Tibial nerve (tissue), 4 donors: ENCODE measurements around the gene CEP85L. TPM values are rescaled to one million over a fixed set of nuclear protein-coding genes. Genes with fewer than 3 reads are reported as not detected.
A peak's percentile ranks its signal among the peaks of the same experiment; 100 is the strongest.

Experiments used
- DNase-seq, 2 donors: peaks; one replicate each; pipeline ENCODE4 v3.0.0-alpha.2; 2019; ENCODE audit warnings: low spot score in 2 of 2
- H3K27ac ChIP-seq, 4 donors: fragments of 200-600 bp; sonication (generic) in 3 of 4; one replicate each; pipeline ENCODE4 v1.5.1; 2017 to 2019; ENCODE audit warnings: mild to moderate bottlenecking in 1 of 4
- H3K27me3 ChIP-seq, 2 donors: fragments of 200-600 bp; sonication (generic) in 1 of 2; one replicate each; pipeline versions ENCODE4 v1.5.1 to v1.6.0; 2017 to 2019
- H3K36me3 ChIP-seq, 3 donors: fragments of 200-600 bp; sonication (generic); one replicate each; pipeline ENCODE4 v1.5.1; 2018 to 2019
- H3K4me1 ChIP-seq, 4 donors: fragments of 200-600 bp; sonication (generic) in 3 of 4; one replicate each; pipeline ENCODE4 v1.5.1; 2017 to 2019
- H3K4me3 ChIP-seq, 4 donors: fragments of 200-600 bp; sonication (generic) in 3 of 4; one replicate each; pipeline ENCODE4 v1.5.1; 2017 to 2019; ENCODE audit warnings: mild to moderate bottlenecking in 1 of 4, moderate library complexity in 1 of 4
- H3K9me3 ChIP-seq, 4 donors: fragments of 200-600 bp; sonication (generic) in 3 of 4; one replicate each; pipeline ENCODE4 v1.5.1; 2017 to 2019
- EP300 ChIP-seq, 2 donors: sonication (generic); formaldehyde crosslinking; IDR thresholded peaks; one replicate each; pipeline ENCODE4 v1.6.1; 2017; ENCODE audit warnings: antibody characterized with exemption in 2 of 2, mild to moderate bottlenecking in 1 of 2
- POLR2A ChIP-seq, 2 donors: fragments of 450-650 bp; IDR thresholded peaks; one replicate each; pipeline ENCODE4 v1.6.1; 2017; ENCODE audit warnings: antibody characterized with exemption in 2 of 2, mild to moderate bottlenecking in 2 of 2, moderate library complexity in 2 of 2
- WGBS, 2 donors: methylation state at CpG; one replicate each; pipeline ENCODE4 v1.1.5; 2018; 5-methylcytosine and 5-hydroxymethylcytosine counted together
- total RNA-seq, 4 donors: library from RNA; depleted of rRNA; stranded (reverse); fragments of >200 nt; gene quantifications; one replicate each; pipeline ENCODE4 v1.1.0, GENCODE V29; 2016
- TF ChIP-seq, protein P1 (sequence below), 5 experiments: fragments of 200-600 bp in 3 of 5; fragments of 450-650 bp in 2 of 5; sonication (generic) in 3 of 5; IDR thresholded peaks; one replicate each; pipeline ENCODE4 v1.5.1; 2016 to 2019; ENCODE audit warnings: antibody characterized with exemption in 5 of 5, mild to moderate bottlenecking in 3 of 5, moderate library complexity in 2 of 5

CEP85L gene
- total RNA-seq, 4 donors from 2014 or later: 26.7 to 47.4 (median 37.8) TPM

GRCh38 chr6:118645395-118645794 lies 6.0 kb downstream of the CEP85L start:
- 55 to 57% methylated on average over 2 of the region's 2 CpGs for WGBS, 2 donors
- Histone ChIP-seq H3K36me3 (no peaks in the 10 kb centered on the region), H3K27me3 (no peaks in the 10 kb centered on the region), H3K4me1 (peaks cover 0 to 85% (median 25%) of the 10 kb centered on the region in 4 donors), H3K9me3 (no peaks in the 10 kb centered on the region), H3K27ac (peak overlapping the region in 1 of 4 donors; percentile 61), H3K4me3 (no peak overlapping the region)
- TF ChIP-seq EP300 (IDR thresholded peaks at IDR 0.05) (no peak), POLR2A (IDR thresholded peaks at IDR 0.05) (no peak)
- TF ChIP-seq, protein P1, sequence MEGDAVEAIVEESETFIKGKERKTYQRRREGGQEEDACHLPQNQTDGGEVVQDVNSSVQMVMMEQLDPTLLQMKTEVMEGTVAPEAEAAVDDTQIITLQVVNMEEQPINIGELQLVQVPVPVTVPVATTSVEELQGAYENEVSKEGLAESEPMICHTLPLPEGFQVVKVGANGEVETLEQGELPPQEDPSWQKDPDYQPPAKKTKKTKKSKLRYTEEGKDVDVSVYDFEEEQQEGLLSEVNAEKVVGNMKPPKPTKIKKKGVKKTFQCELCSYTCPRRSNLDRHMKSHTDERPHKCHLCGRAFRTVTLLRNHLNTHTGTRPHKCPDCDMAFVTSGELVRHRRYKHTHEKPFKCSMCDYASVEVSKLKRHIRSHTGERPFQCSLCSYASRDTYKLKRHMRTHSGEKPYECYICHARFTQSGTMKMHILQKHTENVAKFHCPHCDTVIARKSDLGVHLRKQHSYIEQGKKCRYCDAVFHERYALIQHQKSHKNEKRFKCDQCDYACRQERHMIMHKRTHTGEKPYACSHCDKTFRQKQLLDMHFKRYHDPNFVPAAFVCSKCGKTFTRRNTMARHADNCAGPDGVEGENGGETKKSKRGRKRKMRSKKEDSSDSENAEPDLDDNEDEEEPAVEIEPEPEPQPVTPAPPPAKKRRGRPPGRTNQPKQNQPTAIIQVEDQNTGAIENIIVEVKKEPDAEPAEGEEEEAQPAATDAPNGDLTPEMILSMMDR (IDR thresholded peaks at IDR 0.05): no peak
- peak; percentile 21 to 28 for DNase-seq

DNA sequence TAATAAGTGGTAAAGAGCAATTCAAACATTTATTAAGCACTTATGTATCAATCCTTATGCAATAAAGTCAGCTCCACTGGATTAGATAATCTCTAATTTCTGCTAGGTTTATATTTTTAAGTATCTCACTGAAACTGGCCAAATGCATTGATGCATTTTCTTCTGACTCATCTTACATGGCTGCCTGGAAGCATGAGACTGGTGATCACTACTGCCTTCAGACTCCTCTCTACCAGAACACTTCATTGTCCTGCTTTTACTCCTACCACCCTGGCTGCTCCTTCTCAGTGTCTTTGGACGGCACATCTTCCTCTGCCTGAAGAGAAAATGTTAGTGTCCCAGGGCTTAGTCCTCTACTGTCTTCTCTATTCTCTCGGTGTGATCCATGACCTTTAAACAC lies 7.4 kb downstream of the CEP85L start:
- TF ChIP-seq, protein P1 (IDR thresholded peaks at IDR 0.05): no peak
- TF ChIP-seq POLR2A (IDR thresholded peaks at IDR 0.05): no peak
- no peak for TF ChIP-seq EP300 (IDR thresholded peaks at IDR 0.05)
- Histone ChIP-seq H3K27ac (peak overlapping the region in 2 of 4 donors; percentile 1 to 41), H3K4me1 (peaks cover 0 to 87% (median 27%) of the 10 kb centered on the region in 4 donors), H3K9me3 (no peaks in the 10 kb centered on the region), H3K27me3 (no peaks in the 10 kb centered on the region), H3K4me3 (no peak overlapping the region), H3K36me3 (no peaks in the 10 kb centered on the region)
- DNase-seq: no peak
- 65 to 78% methylated on average over 2 of the region's 2 CpGs for WGBS, 2 donors

GRCh38 chr6:118641042-118641441 lies 10.3 kb downstream of the CEP85L start:
- Histone ChIP-seq H3K4me3 (no peak overlapping the region), H3K27ac (no peak overlapping the region), H3K9me3 (peaks cover 0 to 3% (median 0%) of the 10 kb centered on the region in 4 donors), H3K4me1 (peaks cover 0 to 72% (median 31%) of the 10 kb centered on the region in 4 donors), H3K27me3 (no peaks in the 10 kb centered on the region), H3K36me3 (no peaks in the 10 kb centered on the region)
- WGBS, 2 donors: 53 to 73% methylated on average over 1 of the region's 1 CpG
- TF ChIP-seq EP300 (IDR thresholded peaks at IDR 0.05) (no peak), POLR2A (IDR thresholded peaks at IDR 0.05) (no peak)
- TF ChIP-seq, protein P1 (IDR thresholded peaks at IDR 0.05): no peak
- DNase-seq: no peak

GRCh38 chr6:118639054-118639964 lies 12.1 kb downstream of the CEP85L start:
- TF ChIP-seq EP300 (IDR thresholded peaks at IDR 0.05) (no peak), POLR2A (IDR thresholded peaks at IDR 0.05) (no peak)
- TF ChIP-seq, protein P1 (IDR thresholded peaks at IDR 0.05): no peak
- peaks cover 0 to 62% (median 23%) of the 10 kb centered on the region in 4 donors for H3K4me1 ChIP-seq
- 23 to 39% methylated on average over 4 of the region's 4 CpGs for WGBS, 2 donors
- H3K9me3 ChIP-seq: peaks cover 0 to 3% (median 0%) of the 10 kb centered on the region in 4 donors
- peak overlapping the region in 2 of 4 donors; percentile 27 to 44 for H3K27ac ChIP-seq
- no peaks in the 10 kb centered on the region for H3K36me3 ChIP-seq
- DNase-seq: no peak
- no peaks in the 10 kb centered on the region for H3K27me3 ChIP-seq
- no peak overlapping the region for H3K4me3 ChIP-seq

DNA sequence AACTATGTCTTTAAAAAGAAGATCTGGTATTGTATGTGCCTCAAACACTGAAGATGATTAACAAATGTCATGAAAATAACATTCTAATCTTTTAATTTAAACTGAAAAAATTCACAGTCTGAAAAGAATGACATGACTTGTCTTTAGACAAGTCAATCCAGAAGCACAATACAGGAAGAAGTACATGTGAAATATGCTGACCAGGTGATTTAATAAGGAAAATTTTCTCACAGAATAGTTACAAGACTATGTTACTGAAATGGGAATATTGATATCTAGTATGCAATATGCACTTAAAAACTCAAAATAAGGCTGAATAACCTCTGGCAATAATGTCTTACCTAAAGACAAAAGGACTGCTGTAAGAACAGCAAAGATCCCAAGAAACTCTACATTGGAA lies 13.1 kb downstream of the CEP85L start:
- DNase-seq: no peak
- Histone ChIP-seq H3K4me3 (no peak overlapping the region), H3K9me3 (peaks cover 0 to 3% (median 0%) of the 10 kb centered on the region in 4 donors), H3K4me1 (peaks cover 0 to 58% (median 18%) of the 10 kb centered on the region in 4 donors), H3K27ac (peak overlapping the region in 2 of 4 donors; percentile 27 to 44), H3K36me3 (no peaks in the 10 kb centered on the region), H3K27me3 (no peaks in the 10 kb centered on the region)
- no peak for TF ChIP-seq POLR2A (IDR thresholded peaks at IDR 0.05)
- TF ChIP-seq, protein P1 (IDR thresholded peaks at IDR 0.05): no peak
- TF ChIP-seq EP300 (IDR thresholded peaks at IDR 0.05): no peak
